Activated CD8-positive, alpha-beta memory T cell treated with anti-CD3 and anti-CD28 coated beads, Interleukin-2, amount 50 U/mL, for 48 hours (primary cell): ENCODE results near the gene PPARD.
"Not testable (repeated sequence)": the region's sequence is repeated elsewhere in the genome, so short reads cannot be mapped to it uniquely, and the experiment has no call there.

Experiments used
- DNase-seq: peaks from one replicate; pipeline ENCODE4 v3.0.0-alpha.2; 2020

Gene PPARD

GRCh38 chr6:35388030-35388429, 45.7 kb downstream of the PPARD start:
- no peak for DNase-seq

- DNase-seq, result no peak
Measured at GRCh38 chr6:35388772-35389352, 46.5 kb downstream of the PPARD start.

GRCh38 chr6:35389386-35389785, 47.0 kb downstream of the PPARD start:
- DNase-seq, result not testable (repeated sequence)

- no peak for DNase-seq
Measured at GRCh38 chr6:35391240-35391968, 49.0 kb downstream of the PPARD start.

- no peak for DNase-seq
Measured at GRCh38 chr6:35392111-35392702, 49.8 kb downstream of the PPARD start.

GRCh38 chr6:35392773-35393672, 50.7 kb downstream of the PPARD start:
- no peak for DNase-seq

- no peak for DNase-seq
Measured at GRCh38 chr6:35396991-35397390, 54.6 kb downstream of the PPARD start.

- no peak for DNase-seq
Measured at GRCh38 chr6:35397806-35398418, 55.6 kb downstream of the PPARD start.

GRCh38 chr6:35398526-35398925, 56.2 kb downstream of the PPARD start:
- no peak for DNase-seq

GRCh38 chr6:35400111-35400510, 57.8 kb downstream of the PPARD start:
- DNase-seq, result no peak

GRCh38 chr6:35400901-35401311, 58.5 kb downstream of the PPARD start:
- no peak for DNase-seq

GRCh38 chr6:35401514-35401913, 59.2 kb downstream of the PPARD start:
- no peak for DNase-seq

- no peak for DNase-seq
Measured at GRCh38 chr6:35402136-35402855, 59.9 kb downstream of the PPARD start.

- no peak for DNase-seq
Measured at GRCh38 chr6:35402856-35403191, 60.5 kb downstream of the PPARD start.

GRCh38 chr6:35403544-35404442, 61.4 kb downstream of the PPARD start:
- DNase-seq, result no peak

GRCh38 chr6:35406711-35407485, 64.5 kb downstream of the PPARD start:
- DNase-seq, result no peak

GRCh38 chr6:35409245-35409644, 66.9 kb downstream of the PPARD start:
- no peak for DNase-seq

GRCh38 chr6:35410131-35410530, 67.8 kb downstream of the PPARD start:
- no peak for DNase-seq

GRCh38 chr6:35411066-35411465, 68.7 kb downstream of the PPARD start:
- no peak for DNase-seq

- no peak for DNase-seq
Measured at GRCh38 chr6:35412102-35412501, 69.7 kb downstream of the PPARD start.
